ENCODE data around the gene MED27.

MED27 gene

DNA sequence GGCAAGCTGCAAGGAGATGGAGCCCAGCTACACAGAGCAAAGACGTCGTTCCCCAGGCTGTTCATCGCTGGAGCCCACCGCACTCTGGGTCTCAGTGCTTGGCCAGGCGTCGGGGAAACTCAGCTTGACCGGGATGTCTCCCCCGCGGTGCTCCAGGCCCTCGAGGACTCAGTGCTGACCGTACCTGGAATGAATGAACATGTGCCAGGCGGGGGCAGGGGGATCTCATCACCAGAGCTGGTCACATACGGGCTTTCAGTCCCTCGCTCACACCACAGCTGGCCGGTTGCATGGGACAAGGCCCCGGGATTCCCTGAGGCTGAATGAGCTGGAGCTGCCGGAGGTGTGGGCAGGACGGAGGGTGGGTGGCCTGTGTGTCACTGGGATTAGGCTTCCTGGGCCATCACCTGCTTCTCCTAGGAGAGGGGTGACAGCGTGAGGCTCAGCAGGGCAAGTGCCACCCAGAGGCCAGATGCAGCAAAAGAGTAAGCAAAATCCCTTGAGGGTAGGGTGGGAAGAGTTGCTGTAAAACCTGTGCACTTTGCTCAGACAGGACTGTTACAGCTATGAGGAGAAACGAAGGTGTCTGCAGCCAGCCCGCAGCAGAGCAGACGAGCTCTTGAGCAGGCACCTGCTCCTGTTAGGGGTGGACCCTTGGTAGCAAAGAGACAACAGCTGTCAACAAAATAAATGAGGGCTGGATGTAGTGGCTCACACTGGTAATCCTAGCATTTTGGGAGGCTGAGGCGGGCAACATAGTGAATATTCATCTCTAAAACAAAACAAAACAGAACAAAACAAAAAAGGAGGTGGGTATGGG lies 269.1 kb downstream of the MED27 start:
- Histone ChIP-seq H3K4me3 (no peak overlapping the region), H3K27ac (no peak overlapping the region), H3K27me3 (peaks cover 0 to 94% of the 10 kb centered on the region in 2 donors), H3K4me1 (no peaks in the 10 kb centered on the region), H3K36me3 (no peaks in the 10 kb centered on the region), H3K9me3 (no peaks in the 10 kb centered on the region)
- intact Hi-C loops (cut with DNase I; ENCODE audit: low total_unique reads): no loop called here
- no peak for TF ChIP-seq CTCF (IDR thresholded peaks at IDR 0.05)
- no peak for DNase-seq

Data from tibial artery (tissue), 4 donors.